GM21360 (cell line): ENCODE data around the gene PLK5.
"Not testable (repeated sequence)": the region's sequence is repeated elsewhere in the genome, so short reads cannot be mapped to it uniquely, and the experiment has no call there.

Experiments
- ATAC-seq: cut with Tn5 transposase; IDR thresholded peaks from one replicate; pipeline ENCODE4 v1.9.1; 2021; ENCODE audit warnings: mild to moderate bottlenecking, moderate library complexity; ENCODE audit not compliant: unreplicated experiment

Gene PLK5

GRCh38 chr19:1507763-1508506, 15.9 kb upstream of the PLK5 start:
- no peak for ATAC-seq

GRCh38 chr19:1508507-1508856, 15.4 kb upstream of the PLK5 start:
- ATAC-seq, result no peak

GRCh38 chr19:1509602-1510441, 14.1 kb upstream of the PLK5 start:
- no peak for ATAC-seq

- ATAC-seq, result no peak
Measured at GRCh38 chr19:1510442-1510806, 13.5 kb upstream of the PLK5 start.

GRCh38 chr19:1510807-1511206, 13.1 kb upstream of the PLK5 start:
- no peak for ATAC-seq

- no peak for ATAC-seq
Measured at GRCh38 chr19:1511318-1512317, 12.3 kb upstream of the PLK5 start.

GRCh38 chr19:1512671-1513498, 11.0 kb upstream of the PLK5 start, which contains the start of gene ADAMTSL5:
Gene ADAMTSL5, minus strand, starts transcription at chr19:1513019. Its CDS starts 2,076 bp downstream, at chr19:1510943.
- no peak for ATAC-seq

- no peak for ATAC-seq
Measured at GRCh38 chr19:1513499-1514294, 10.2 kb upstream of the PLK5 start.

- no peak for ATAC-seq
Measured at GRCh38 chr19:1514295-1514661, 9.6 kb upstream of the PLK5 start.

- ATAC-seq, result no peak
Measured at GRCh38 chr19:1514986-1515721, 8.7 kb upstream of the PLK5 start.

- no peak for ATAC-seq
Measured at GRCh38 chr19:1516395-1516753, 7.5 kb upstream of the PLK5 start.

GRCh38 chr19:1518471-1518870, 5.4 kb upstream of the PLK5 start:
- no peak for ATAC-seq

- ATAC-seq, result not testable (repeated sequence)
Measured at GRCh38 chr19:1519802-1520201, 4.1 kb upstream of the PLK5 start.

GRCh38 chr19:1520203-1520780, 3.6 kb upstream of the PLK5 start:
- ATAC-seq, result no peak

- no peak for ATAC-seq
Measured at GRCh38 chr19:1521636-1522035, 2.2 kb upstream of the PLK5 start.

GRCh38 chr19:1522061-1522460, 1.8 kb upstream of the PLK5 start:
- ATAC-seq, result no peak

- ATAC-seq, result no peak
Measured at GRCh38 chr19:1522838-1523237, 1.0 kb upstream of the PLK5 start.

GRCh38 chr19:1524287-1524971, 552 bp downstream of the PLK5 start:
- no peak for ATAC-seq
